Raji (cell line): ENCODE data around the gene SLC4A4.

Experiments used
- POLR2A ChIP-seq: IDR thresholded peaks from 2 replicates; pipeline ENCODE4 v1.6.1; 2011; ENCODE audit warnings: low read depth, low read length, control low read depth; ENCODE audit not compliant: insufficient read depth

Gene SLC4A4

DNA sequence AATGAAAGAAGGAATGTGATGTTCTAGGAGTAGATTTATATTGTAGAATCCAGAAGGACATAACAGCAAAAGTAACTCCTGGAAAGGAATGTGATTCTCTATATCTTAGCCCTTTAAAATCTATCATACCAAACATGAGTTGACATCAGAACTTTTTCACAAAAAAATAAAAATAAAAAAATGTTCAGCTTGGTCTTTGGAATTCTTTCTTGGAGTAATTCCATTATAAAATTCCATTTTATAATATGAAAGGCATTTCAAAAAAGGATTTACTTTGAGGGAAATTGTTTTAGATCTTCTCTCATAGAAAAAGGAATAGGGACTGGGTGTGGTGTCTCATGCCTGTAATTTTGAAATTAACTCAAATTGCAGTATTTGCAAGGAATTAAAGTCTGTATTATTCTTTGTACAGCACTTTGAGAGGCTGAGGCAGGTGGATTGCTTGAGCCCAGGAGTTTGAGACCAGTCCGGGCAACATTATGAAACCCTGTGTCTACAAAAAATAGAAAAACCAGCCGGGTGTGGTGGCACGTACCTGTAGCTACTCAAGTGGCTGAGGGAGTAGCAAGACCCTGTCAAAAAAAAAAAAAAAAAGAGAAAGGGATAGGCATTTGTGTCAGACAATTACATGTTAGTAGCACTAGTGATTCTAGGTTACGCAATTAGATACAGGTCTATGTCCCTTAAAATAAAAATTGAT lies 134.9 kb downstream of the SLC4A4 start:
- no peak for TF ChIP-seq POLR2A

DNA sequence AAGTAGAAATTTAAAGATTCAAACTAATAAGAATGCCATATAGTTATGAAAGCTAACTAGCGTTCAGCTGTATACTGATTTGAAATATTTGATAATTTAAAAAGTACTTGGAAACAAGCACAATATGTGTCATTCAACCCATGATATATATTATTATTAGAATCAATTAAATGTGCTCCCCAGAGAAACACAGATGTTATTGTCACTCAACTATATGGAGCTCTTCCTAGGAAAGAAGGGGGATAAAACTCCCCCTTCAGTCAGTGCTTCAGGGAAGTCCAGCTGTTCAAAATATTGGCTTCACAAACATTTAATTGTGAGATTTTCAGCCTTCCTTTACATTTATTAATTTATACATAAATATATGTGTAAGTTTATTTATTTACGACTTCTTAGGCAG lies 135.9 kb downstream of the SLC4A4 start:
- TF ChIP-seq POLR2A = no peak

DNA sequence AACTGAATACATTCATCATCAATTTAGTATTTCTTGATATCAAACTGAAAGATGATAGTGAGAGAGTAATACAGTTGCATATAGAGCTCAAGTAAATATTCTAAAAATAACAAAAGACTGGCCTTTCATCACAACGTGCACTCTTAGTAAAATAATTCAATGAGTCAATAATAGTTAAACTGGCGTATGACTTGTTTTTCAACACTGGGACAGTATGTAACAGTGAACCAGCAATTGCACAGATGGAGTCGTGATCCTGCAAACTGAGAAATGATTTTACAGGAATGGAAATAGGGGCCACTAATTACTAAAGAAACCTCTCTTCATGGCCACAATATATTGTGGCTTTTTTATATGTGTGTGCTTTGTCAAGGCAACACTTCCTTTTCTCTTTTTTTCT lies 137.4 kb downstream of the SLC4A4 start:
- TF ChIP-seq POLR2A = no peak

DNA sequence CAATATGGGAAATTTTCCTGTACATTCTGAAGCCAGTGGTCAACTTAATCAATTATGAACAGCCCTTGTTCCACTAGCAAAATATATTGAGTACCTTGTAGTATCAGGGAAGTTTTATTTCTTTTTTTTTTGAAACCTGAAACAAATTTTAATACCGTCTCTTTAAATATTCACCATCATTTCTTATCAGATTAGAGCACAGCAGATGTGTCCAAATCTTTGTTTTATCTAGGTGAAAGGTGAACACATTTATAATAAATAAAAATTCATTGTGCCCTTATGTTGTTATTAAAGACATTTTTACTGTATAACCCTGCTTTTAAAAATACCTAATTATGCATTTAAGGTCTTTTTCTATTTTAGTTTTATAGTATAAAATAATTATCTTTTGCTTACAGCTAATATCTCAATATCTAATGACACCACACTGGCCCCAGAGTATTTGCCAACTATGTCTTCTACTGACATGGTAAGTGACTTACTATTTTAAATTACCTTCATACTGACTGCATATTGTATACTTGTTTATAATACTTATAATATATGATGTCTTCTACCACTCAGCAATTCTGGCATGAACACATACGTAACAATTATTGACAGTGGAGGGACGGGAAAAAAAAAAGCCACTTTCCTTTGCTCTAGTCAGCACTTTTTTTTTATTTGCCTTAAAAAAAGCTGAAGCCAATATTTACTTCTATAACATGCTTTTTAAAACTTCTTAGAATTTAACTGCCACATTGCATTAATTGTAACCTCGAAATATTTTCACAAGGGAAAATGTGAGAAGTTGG lies 147.9 kb downstream of the SLC4A4 start:
- TF ChIP-seq POLR2A = no peak

DNA sequence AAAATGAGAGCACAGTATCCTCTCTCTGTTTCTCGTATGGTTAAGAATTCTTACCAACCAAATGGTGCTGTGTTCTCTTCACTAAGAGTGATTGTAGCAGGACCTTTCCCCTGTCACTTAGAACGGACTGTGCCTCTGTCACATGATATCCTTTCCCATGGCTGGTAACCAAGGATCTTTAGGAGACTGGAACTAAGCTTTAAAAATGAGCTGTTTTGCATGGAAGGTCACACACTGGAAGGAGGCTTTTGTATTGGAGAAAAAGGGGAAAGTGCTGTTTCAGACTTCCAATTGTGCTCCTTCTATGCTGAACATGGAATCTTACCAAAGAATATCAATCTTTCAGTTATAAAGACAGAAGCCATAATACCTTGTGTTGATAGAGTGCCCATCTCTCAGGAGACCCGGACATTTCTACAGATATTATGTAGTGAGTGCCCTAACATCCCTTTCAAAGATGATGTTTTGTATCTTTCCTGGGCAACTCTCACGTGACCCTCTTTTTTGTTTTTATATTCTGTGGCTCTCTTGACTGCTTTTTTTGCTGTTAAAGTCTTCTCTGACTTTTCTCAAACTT lies 148.6 kb downstream of the SLC4A4 start:
- TF ChIP-seq POLR2A = no peak

DNA sequence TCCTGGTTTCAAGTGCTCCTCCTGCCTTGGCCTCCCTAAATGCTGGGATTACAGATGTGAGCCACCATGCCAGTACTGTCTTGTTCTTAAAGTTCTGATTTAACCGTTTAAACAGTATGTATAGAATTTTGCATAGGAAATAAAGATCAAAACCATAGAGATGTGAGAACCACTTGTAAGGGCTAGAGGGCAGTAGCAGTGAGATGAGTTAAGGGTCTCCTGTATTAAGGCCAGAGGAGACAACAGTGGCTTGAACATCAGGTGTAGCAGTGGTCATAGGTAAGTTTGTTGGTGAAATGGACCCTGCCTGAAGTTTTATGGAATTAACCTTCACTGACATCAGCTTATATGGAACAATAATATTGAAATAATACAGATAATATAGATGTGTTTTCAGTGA lies 155.7 kb downstream of the SLC4A4 start:
- TF ChIP-seq POLR2A = no peak

DNA sequence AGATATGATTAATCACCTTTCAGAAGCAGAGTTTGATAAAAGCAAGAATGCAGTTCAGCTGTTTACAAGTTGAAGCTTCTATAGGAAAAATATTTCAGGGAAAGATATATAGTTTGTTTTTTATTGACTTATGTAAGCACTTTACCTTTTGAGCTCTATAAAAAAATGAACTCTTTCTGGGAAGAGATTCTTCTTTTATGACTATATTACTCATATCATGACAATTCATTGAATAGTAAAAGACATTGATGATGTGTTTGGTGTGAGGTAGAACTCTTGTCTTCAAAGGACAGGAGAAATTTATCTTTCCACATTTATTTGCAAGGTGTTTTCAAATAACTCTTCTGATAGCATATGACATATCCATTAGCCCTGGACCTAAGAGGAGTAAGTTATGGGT lies 156.6 kb downstream of the SLC4A4 start:
- TF ChIP-seq POLR2A = no peak

DNA sequence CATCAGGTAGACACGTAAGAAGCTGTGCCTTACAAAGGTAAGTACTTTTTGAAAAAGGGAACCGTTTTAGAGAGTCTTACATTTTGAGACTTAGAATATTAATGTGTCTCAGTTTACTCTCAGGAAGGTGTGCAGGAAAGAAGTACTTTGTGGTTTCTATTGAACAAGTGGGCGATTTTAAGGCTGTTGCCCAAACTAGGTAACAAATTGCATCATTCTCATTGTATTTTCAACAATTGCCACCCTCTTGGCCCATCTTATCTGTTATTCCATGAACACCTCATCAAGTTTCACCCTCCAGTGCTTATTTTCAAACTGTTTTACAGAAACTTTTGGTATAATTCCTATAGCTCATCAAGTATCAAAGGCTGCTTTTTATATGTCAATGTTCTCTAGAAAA lies 158.3 kb downstream of the SLC4A4 start:
- no peak for TF ChIP-seq POLR2A

DNA sequence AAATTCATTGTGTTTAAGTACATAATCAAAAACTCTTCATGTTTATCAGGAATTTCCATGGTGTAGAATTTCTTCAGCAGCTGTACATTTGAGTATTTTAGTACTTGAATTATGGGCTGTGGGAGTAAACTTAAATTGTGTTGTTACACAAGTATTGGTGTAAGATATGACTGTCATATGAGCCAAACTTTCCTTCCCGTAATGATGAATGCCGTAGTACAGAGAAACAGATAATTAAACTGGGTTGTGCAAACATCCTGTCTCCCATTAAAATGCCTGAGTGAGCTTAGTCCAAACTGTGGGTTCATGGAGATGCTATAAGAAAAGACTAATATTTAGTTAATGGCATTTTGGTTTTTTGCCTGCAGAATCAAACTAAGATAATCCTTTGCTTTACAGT lies 159.2 kb downstream of the SLC4A4 start:
- TF ChIP-seq POLR2A = no peak

DNA sequence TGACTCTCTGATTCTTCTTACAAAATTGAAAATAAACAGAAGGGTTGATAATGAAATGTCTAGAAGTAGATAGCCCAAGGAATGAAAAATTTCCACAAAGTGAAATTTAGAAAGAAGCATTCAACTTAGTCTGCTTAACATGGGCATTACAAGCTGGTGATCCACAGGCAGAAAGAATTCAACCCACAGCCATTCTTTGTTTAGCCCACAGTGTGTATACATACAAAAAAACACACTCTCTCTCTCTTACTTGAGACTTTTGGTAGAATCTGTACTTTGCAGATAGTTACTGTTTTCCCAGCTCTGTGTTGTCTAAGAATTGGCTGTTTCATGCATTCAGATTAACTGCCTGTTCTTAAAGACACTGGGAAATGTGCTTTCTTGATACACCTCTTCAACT lies 159.8 kb downstream of the SLC4A4 start:
- no peak for TF ChIP-seq POLR2A

DNA sequence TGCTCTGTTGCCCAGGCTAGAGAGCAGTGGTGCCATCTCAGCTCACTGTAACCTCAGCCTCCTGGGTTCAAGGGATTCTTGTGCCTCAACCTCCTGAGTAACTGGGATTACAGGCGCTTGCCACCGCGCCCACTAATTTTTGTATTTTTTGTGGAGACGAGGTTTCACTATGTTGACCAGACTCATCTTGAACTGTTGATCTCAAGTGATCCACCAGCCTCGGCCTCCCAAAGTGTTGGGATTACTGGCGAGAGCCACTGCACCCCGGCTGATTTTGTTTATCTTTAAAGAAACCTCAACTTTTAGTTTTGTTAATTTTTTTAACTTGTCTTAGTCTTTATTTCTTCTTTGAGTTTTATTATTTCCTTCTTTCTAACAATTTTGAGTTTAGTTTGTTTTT lies 163.2 kb downstream of the SLC4A4 start:
- no peak for TF ChIP-seq POLR2A

DNA sequence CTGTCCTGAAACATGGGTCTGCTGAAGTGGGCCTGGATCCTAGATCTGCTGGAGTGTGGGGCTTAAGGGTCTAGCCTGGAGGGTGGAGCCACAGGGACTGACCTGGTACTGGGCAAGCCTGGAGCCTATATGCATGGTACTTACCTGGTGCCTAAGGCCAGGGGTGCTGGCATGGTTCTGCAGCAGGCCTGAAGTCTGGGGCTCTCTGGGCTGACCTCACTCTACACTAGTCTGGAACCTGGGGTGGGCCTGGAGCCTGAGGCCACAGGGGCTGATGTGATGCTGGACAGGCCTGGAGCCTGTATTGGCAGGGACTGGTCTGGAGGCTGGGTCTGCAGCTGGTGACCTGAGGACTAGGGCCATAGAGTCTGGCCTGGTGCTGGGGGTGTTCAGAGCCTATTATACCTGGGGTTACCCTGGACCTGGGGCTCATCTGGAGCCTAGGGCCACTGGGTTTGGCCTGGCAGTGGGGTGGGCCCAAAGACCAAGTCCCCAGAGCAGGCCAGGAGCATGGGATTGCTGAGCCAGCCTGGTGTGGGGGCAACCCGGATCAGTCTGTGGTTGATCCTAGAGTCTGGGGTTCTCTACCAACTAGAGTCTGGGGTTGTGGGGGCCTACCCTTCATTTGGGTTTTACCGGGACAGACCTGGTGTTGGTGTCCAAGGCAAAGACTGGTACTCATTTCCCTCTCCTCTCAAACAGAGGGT lies 179.6 kb downstream of the SLC4A4 start:
- TF ChIP-seq POLR2A = no peak

DNA sequence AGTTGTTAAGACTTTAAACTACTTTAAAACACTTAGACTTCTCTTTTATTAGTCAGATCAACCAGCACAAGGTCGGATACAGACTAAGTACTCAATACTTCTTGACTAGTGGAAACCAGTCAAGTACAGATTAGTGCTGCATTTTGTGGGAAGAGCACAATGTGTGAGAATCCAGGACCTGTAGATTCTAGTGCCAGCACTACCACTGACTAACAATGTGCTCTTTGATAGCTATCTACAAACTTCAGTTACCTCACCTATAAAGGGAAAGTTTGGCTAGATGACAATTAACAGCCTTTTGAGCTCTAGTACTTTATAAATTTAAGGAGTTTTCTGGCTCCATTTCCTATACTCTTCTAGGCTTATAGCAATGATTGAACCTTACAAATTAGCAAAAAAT lies 181.5 kb downstream of the SLC4A4 start:
- no peak for TF ChIP-seq POLR2A

DNA sequence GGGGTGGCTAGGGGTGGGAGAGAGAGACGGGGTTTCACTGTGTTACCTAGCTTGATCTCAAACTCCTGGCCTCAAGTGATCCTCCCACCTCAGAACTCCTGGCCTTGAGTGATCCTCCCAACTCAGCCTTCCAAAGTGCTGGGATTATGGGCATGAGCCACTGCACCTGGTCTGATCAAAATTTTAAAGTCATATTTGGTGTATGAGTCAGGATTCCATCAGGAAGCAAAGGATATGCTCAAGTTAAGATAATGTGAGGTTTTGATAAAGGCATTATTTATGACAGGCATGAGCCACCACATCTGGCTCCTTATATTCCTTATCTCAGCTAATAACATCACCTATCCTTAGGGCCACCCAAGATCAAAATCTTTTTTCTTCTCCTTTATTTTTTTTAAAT lies 182.0 kb downstream of the SLC4A4 start:
- no peak for TF ChIP-seq POLR2A

DNA sequence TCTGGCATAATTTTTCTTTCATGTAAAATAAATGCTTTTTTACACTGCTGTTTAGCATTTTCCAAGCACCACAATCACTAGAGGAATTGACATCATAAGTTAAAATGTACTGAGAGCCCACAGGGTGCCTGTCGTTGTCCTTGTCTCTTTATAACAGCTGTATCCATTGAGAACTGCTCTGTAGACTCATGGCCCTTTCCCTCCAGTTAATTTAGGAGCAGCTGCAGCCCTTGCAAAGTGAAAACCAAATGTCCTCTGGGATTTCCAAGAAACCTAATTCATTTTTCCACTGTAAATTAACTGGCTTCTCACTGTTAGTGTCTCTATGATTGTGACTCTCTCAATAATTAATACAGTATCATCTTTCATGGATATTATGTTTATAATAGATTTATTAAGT lies 185.9 kb downstream of the SLC4A4 start:
- no peak for TF ChIP-seq POLR2A
